HEK293 (cell line): ENCODE measurements around the gene UNG.

ENCODE experiments used
- SP2 ChIP-seq: fragments of 450-650 bp; formaldehyde crosslinking; IDR thresholded peaks from 2 replicates; pipeline ENCODE4 v1.5.1; 2016; ENCODE audit warnings: missing biosample characterization, missing genetic modification characterization
- ZNF138 ChIP-seq: fragments of 450-650 bp; formaldehyde crosslinking; IDR thresholded peaks from 2 replicates; pipeline ENCODE4 v1.5.1; 2016; ENCODE audit warnings: missing biosample characterization, missing genetic modification characterization, borderline replicate concordance
- ZNF174 ChIP-seq: fragments of 450-650 bp; formaldehyde crosslinking; IDR thresholded peaks from 2 replicates; pipeline ENCODE4 v1.5.0; 2017; ENCODE audit warnings: missing biosample characterization, mild to moderate bottlenecking, missing genetic modification characterization
- ZNF175 ChIP-seq: fragments of 450-650 bp; formaldehyde crosslinking; IDR thresholded peaks from 2 replicates; pipeline ENCODE4 v1.5.1; 2016; ENCODE audit warnings: missing biosample characterization, missing genetic modification characterization
- ZNF211 ChIP-seq: fragments of 450-650 bp; formaldehyde crosslinking; IDR thresholded peaks from 2 replicates; pipeline ENCODE4 v1.5.1; 2016; ENCODE audit warnings: low read depth, missing biosample characterization, missing genetic modification characterization
- ZNF24 ChIP-seq: fragments of 450-650 bp; formaldehyde crosslinking; IDR thresholded peaks from 2 replicates; pipeline ENCODE4 v1.5.1; 2016; ENCODE audit warnings: missing biosample characterization, missing genetic modification characterization
- ZNF530 ChIP-seq: fragments of 450-650 bp; formaldehyde crosslinking; IDR thresholded peaks from 2 replicates; pipeline ENCODE4 v1.5.1; 2016; ENCODE audit warnings: low read depth, missing biosample characterization, missing genetic modification characterization
- ZNF777 ChIP-seq: fragments of 450-650 bp; formaldehyde crosslinking; IDR thresholded peaks from 2 replicates; pipeline ENCODE4 v1.5.1; 2017; ENCODE audit warnings: missing biosample characterization, missing genetic modification characterization, borderline replicate concordance
- TF ChIP-seq, protein P1 (sequence below): fragments of 450-650 bp; formaldehyde crosslinking; optimal IDR thresholded peaks from 2 replicates; pipeline ENCODE3; 2016; ENCODE audit warnings: missing biosample characterization, mild to moderate bottlenecking, missing genetic modification characterization
- TF ChIP-seq, protein P2 (sequence below): fragments of 450-650 bp; formaldehyde crosslinking; IDR thresholded peaks from 2 replicates; pipeline ENCODE4 v1.5.1; 2017; ENCODE audit warnings: missing biosample characterization, missing genetic modification characterization
- TF ChIP-seq, protein P3 (sequence below): sonication (generic); formaldehyde crosslinking; IDR thresholded peaks from 2 replicates; pipeline ENCODE4 v1.8.1; 2022; ENCODE audit warnings: mild to moderate bottlenecking, moderate library complexity, missing genetic modification reagents
- TF ChIP-seq, protein P4 (sequence below): fragments of 450-650 bp; formaldehyde crosslinking; IDR thresholded peaks from 2 replicates; pipeline ENCODE4 v1.5.1; 2016; ENCODE audit warnings: missing biosample characterization, missing genetic modification characterization
- TF ChIP-seq, protein P5 (sequence below): fragments of 450-650 bp; formaldehyde crosslinking; IDR thresholded peaks from 2 replicates; pipeline ENCODE4 v1.5.1; 2017; ENCODE audit warnings: missing biosample characterization, missing genetic modification characterization

DNA sequence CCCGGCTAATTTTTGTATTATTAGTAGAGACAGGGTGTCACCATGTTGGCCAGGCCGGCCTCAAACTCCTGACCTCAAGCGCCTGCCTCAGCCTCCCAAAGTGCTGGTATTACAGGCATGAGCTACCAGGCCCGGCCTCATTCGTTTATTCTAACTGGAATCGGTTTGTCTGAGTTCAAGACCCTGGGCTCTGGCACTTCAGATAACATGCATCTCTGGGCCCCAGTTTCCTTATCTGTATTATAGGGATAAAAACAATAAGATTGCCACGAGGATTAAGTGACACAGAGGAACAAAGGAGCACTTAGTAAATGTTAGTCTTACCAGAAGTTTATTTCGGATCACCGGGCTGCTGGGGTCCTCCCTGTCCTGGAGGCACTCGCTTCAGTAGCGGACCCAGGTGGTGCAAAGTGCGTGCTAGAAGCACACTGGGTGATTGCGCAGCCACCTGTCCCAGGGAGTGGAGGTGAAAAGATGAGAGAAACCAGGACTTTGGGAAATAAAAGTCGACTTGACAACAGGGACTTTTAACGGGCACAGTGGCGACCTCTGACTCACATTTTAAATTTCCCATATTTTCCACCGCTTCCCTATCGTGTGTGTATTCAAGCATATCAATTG is 56.5 kb downstream of the UNG start:
- TF ChIP-seq ZNF24 (no peak), SP2 (tag by site-specific recombination) (no peak), ZNF530 (no peak), ZNF777 (no peak), ZNF175 (no peak), ZNF211 (tag by site-specific recombination) (no peak), ZNF174 (no peak), ZNF138 (no peak)
- TF ChIP-seq, protein P1, sequence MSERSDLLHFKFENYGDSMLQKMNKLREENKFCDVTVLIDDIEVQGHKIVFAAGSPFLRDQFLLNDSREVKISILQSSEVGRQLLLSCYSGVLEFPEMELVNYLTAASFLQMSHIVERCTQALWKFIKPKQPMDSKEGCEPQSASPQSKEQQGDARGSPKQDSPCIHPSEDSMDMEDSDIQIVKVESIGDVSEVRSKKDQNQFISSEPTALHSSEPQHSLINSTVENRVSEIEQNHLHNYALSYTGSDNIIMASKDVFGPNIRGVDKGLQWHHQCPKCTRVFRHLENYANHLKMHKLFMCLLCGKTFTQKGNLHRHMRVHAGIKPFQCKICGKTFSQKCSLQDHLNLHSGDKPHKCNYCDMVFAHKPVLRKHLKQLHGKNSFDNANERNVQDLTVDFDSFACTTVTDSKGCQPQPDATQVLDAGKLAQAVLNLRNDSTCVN (tag by site-specific recombination), result no peak
- TF ChIP-seq, protein P2, sequence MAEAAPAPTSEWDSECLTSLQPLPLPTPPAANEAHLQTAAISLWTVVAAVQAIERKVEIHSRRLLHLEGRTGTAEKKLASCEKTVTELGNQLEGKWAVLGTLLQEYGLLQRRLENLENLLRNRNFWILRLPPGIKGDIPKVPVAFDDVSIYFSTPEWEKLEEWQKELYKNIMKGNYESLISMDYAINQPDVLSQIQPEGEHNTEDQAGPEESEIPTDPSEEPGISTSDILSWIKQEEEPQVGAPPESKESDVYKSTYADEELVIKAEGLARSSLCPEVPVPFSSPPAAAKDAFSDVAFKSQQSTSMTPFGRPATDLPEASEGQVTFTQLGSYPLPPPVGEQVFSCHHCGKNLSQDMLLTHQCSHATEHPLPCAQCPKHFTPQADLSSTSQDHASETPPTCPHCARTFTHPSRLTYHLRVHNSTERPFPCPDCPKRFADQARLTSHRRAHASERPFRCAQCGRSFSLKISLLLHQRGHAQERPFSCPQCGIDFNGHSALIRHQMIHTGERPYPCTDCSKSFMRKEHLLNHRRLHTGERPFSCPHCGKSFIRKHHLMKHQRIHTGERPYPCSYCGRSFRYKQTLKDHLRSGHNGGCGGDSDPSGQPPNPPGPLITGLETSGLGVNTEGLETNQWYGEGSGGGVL, result no peak
- TF ChIP-seq, protein P3, sequence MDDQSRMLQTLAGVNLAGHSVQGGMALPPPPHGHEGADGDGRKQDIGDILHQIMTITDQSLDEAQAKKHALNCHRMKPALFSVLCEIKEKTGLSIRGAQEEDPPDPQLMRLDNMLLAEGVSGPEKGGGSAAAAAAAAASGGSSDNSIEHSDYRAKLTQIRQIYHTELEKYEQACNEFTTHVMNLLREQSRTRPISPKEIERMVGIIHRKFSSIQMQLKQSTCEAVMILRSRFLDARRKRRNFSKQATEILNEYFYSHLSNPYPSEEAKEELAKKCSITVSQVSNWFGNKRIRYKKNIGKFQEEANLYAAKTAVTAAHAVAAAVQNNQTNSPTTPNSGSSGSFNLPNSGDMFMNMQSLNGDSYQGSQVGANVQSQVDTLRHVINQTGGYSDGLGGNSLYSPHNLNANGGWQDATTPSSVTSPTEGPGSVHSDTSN (CRISPR knock-in tag), result no peak
- TF ChIP-seq, protein P4, sequence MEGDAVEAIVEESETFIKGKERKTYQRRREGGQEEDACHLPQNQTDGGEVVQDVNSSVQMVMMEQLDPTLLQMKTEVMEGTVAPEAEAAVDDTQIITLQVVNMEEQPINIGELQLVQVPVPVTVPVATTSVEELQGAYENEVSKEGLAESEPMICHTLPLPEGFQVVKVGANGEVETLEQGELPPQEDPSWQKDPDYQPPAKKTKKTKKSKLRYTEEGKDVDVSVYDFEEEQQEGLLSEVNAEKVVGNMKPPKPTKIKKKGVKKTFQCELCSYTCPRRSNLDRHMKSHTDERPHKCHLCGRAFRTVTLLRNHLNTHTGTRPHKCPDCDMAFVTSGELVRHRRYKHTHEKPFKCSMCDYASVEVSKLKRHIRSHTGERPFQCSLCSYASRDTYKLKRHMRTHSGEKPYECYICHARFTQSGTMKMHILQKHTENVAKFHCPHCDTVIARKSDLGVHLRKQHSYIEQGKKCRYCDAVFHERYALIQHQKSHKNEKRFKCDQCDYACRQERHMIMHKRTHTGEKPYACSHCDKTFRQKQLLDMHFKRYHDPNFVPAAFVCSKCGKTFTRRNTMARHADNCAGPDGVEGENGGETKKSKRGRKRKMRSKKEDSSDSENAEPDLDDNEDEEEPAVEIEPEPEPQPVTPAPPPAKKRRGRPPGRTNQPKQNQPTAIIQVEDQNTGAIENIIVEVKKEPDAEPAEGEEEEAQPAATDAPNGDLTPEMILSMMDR (tag by site-specific recombination), result no peak
- TF ChIP-seq, protein P5, sequence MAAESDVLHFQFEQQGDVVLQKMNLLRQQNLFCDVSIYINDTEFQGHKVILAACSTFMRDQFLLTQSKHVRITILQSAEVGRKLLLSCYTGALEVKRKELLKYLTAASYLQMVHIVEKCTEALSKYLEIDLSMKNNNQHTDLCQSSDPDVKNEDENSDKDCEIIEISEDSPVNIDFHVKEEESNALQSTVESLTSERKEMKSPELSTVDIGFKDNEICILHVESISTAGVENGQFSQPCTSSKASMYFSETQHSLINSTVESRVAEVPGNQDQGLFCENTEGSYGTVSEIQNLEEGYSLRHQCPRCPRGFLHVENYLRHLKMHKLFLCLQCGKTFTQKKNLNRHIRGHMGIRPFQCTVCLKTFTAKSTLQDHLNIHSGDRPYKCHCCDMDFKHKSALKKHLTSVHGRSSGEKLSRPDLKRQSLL (tag by site-specific recombination), result no peak
